Measurements from ENCODE around the gene PRKAA2.
"Not testable (repeated sequence)": the region's sequence is repeated elsewhere in the genome, so short reads cannot be mapped to it uniquely, and the experiment has no call there.

The PRKAA2 gene

GRCh38 chr1:56644919-56645676 lies at the start of gene PRKAA2:
Gene PRKAA2, plus strand, starts transcription at chr1:56645314. Its CDS starts 74 bp downstream, at chr1:56645388.
- peak; percentile 43 for DNase-seq

- not testable (repeated sequence) for DNase-seq
Observed at GRCh38 chr1:56595397-56596191, 49.5 kb upstream of the PRKAA2 start.

- not testable (repeated sequence) for DNase-seq
Observed at GRCh38 chr1:56610097-56610496, 35.0 kb upstream of the PRKAA2 start.

GRCh38 chr1:56610770-56611169 lies 34.3 kb upstream of the PRKAA2 start:
- not testable (repeated sequence) for DNase-seq

- no peak for DNase-seq
Observed at GRCh38 chr1:56617141-56617540, 28.0 kb upstream of the PRKAA2 start.

- no peak for DNase-seq
Observed at GRCh38 chr1:56625819-56626440, 19.2 kb upstream of the PRKAA2 start.

GRCh38 chr1:56626546-56626945 lies 18.6 kb upstream of the PRKAA2 start:
- no peak for DNase-seq

GRCh38 chr1:56627019-56627635 lies 18.0 kb upstream of the PRKAA2 start:
- no peak for DNase-seq

- DNase-seq: no peak
Observed at GRCh38 chr1:56627636-56628039, 17.5 kb upstream of the PRKAA2 start.

- no peak for DNase-seq
Observed at GRCh38 chr1:56630786-56631185, 14.3 kb upstream of the PRKAA2 start.

- no peak for DNase-seq
Observed at GRCh38 chr1:56631901-56632300, 13.2 kb upstream of the PRKAA2 start.

- no peak for DNase-seq
Observed at GRCh38 chr1:56634981-56635380, 10.1 kb upstream of the PRKAA2 start.

- DNase-seq: peak; percentile 13
Observed at GRCh38 chr1:56638248-56638647, 6.9 kb upstream of the PRKAA2 start.

GRCh38 chr1:56639211-56639610 lies 5.9 kb upstream of the PRKAA2 start:
- DNase-seq: no peak

GRCh38 chr1:56643661-56644060 lies 1.5 kb upstream of the PRKAA2 start:
- DNase-seq: no peak

GRCh38 chr1:56644064-56644918 lies 823 bp upstream of the PRKAA2 start:
- DNase-seq: no peak

GRCh38 chr1:56645677-56646305 lies 677 bp downstream of the PRKAA2 start:
- DNase-seq: no peak

- DNase-seq: no peak
Observed at GRCh38 chr1:56646611-56647010, 1.5 kb downstream of the PRKAA2 start.

- no peak for DNase-seq
Observed at GRCh38 chr1:56647106-56647505, 2.0 kb downstream of the PRKAA2 start.

- DNase-seq: no peak
Observed at GRCh38 chr1:56648546-56648945, 3.4 kb downstream of the PRKAA2 start.

GRCh38 chr1:56654126-56654923 lies 9.2 kb downstream of the PRKAA2 start:
- DNase-seq: no peak

Measured in COR-L47 (cell line).